ENCODE data around the gene ISLR. TPM values are rescaled to one million over a fixed set of nuclear protein-coding genes. Genes with fewer than 3 reads are reported as not detected.

Gene ISLR
- total RNA-seq, 1 donor: 106 TPM

DNA sequence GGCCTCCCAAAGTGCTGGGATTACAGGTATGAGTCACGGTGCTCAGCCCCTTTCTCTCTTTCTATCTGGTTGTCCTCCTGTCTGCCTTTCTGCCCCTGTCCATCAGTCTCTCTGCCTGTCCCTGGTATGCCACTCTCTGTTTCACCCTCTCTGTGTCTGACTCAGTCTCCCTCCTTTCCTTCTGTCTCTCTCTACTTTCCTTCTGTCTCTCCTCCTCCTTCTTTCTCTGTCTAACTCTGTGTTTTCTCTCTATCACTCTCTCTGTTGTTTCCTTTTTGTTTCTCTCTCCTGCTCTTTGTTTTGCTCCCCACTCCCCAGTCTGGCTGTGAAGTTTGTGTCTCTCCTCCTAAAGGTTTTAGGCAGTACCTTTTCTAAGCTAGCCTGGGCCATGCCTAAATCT, 38.1 kb downstream of the ISLR start:
- peak; percentile 23 for DNase-seq (ENCODE audit: insufficient read length, low spot score, missing footprints)
- peaks cover 42% of the 10 kb centered on the region for H3K4me1 ChIP-seq (ENCODE audit: insufficient read depth, low read length)
- no peaks in the 10 kb centered on the region for H4K20me1 ChIP-seq (ENCODE audit: insufficient read depth, low read length)
- no peaks in the 10 kb centered on the region for H3K27me3 ChIP-seq (ENCODE audit: insufficient read depth, low read length)
- H2AFZ ChIP-seq (ENCODE audit: low read length): no peak overlapping the region
- no peaks in the 10 kb centered on the region for H3K36me3 ChIP-seq (ENCODE audit: insufficient read depth, low read length)
- no peak overlapping the region for H3K4me3 ChIP-seq (ENCODE audit: insufficient read depth, low read length)
- no peaks in the 10 kb centered on the region for H3K79me2 ChIP-seq (ENCODE audit: insufficient read depth, low read length)
- H3K9me3 ChIP-seq (ENCODE audit: low read depth, low read length): no peaks in the 10 kb centered on the region
- H3K4me2 ChIP-seq (ENCODE audit: insufficient read depth, low read length): no peak overlapping the region
- TF ChIP-seq, protein P1, sequence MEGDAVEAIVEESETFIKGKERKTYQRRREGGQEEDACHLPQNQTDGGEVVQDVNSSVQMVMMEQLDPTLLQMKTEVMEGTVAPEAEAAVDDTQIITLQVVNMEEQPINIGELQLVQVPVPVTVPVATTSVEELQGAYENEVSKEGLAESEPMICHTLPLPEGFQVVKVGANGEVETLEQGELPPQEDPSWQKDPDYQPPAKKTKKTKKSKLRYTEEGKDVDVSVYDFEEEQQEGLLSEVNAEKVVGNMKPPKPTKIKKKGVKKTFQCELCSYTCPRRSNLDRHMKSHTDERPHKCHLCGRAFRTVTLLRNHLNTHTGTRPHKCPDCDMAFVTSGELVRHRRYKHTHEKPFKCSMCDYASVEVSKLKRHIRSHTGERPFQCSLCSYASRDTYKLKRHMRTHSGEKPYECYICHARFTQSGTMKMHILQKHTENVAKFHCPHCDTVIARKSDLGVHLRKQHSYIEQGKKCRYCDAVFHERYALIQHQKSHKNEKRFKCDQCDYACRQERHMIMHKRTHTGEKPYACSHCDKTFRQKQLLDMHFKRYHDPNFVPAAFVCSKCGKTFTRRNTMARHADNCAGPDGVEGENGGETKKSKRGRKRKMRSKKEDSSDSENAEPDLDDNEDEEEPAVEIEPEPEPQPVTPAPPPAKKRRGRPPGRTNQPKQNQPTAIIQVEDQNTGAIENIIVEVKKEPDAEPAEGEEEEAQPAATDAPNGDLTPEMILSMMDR (IDR thresholded peaks at IDR 0.05; ENCODE audit: extremely low read depth, low read depth, low read length): no peak
- no peak overlapping the region for H3K27ac ChIP-seq (ENCODE audit: low read depth, low read length)

DNA sequence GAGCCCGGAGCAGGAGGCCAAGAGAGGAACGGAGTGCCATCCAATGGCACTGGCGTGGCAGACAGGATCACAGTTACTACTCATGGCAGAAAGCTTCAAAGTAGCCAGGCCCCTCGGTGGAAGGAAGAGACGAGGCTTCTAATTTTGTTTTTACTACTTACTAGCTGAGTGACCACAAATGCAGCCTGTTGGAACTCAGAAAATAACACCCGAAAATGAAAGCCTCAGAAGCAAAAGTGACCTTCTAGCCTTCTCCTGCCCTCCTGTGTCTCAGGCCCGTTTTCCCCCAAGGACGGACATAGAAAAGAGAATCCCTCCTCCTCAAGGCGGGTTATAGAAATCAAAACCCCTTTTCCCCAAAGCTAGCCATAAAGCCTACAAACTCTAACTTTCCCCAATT, 39.0 kb downstream of the ISLR start:
- H3K9me3 ChIP-seq (ENCODE audit: low read depth, low read length): no peaks in the 10 kb centered on the region
- peak overlapping the region; percentile 36 for H2AFZ ChIP-seq (ENCODE audit: low read length)
- H3K4me2 ChIP-seq (ENCODE audit: insufficient read depth, low read length): no peak overlapping the region
- peak; percentile 32 for DNase-seq (ENCODE audit: insufficient read length, low spot score, missing footprints)
- no peaks in the 10 kb centered on the region for H3K27me3 ChIP-seq (ENCODE audit: insufficient read depth, low read length)
- no peak overlapping the region for H3K27ac ChIP-seq (ENCODE audit: low read depth, low read length)
- H3K79me2 ChIP-seq (ENCODE audit: insufficient read depth, low read length): no peaks in the 10 kb centered on the region
- TF ChIP-seq, protein P1 (IDR thresholded peaks at IDR 0.05; ENCODE audit: extremely low read depth, low read depth, low read length): no peak
- H3K4me1 ChIP-seq (ENCODE audit: insufficient read depth, low read length): peaks cover 42% of the 10 kb centered on the region
- no peaks in the 10 kb centered on the region for H3K36me3 ChIP-seq (ENCODE audit: insufficient read depth, low read length)
- H4K20me1 ChIP-seq (ENCODE audit: insufficient read depth, low read length): no peaks in the 10 kb centered on the region
- no peak overlapping the region for H3K4me3 ChIP-seq (ENCODE audit: insufficient read depth, low read length)

DNA sequence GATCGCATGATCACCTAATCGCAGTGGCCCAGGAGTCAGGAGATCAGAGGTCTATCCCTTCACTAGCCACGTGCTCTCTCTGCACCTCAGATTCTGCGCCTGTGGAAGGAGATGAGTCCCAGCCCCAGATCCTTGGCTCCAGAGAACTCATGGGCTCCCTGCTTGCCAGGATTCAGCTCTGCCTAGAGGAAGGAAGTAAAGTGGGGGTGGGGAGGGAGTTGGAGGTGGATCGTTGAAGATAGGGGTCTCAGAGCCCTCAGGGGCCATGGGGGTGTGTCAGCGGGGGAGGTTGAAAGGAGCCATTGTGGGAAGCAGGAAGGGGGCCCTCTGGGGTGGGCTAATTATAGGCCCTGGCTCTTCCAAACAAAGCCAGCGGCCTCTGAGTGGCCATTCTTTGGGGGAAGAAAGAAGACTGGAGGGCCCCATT, 40.4 kb downstream of the ISLR start:
- Histone ChIP-seq H3K36me3 (ENCODE audit: insufficient read depth, low read length) (no peaks in the 10 kb centered on the region), H3K4me2 (ENCODE audit: insufficient read depth, low read length) (no peak overlapping the region), H3K4me1 (ENCODE audit: insufficient read depth, low read length) (peaks cover 41% of the 10 kb centered on the region), H3K4me3 (ENCODE audit: insufficient read depth, low read length) (no peak overlapping the region), H2AFZ (ENCODE audit: low read length) (no peak overlapping the region), H3K9me3 (ENCODE audit: low read depth, low read length) (no peaks in the 10 kb centered on the region), H3K27me3 (ENCODE audit: insufficient read depth, low read length) (no peaks in the 10 kb centered on the region), H3K79me2 (ENCODE audit: insufficient read depth, low read length) (no peaks in the 10 kb centered on the region), H4K20me1 (ENCODE audit: insufficient read depth, low read length) (no peaks in the 10 kb centered on the region), H3K27ac (ENCODE audit: low read depth, low read length) (no peak overlapping the region)
- DNase-seq (ENCODE audit: insufficient read length, low spot score, missing footprints): no peak
- TF ChIP-seq, protein P1 (IDR thresholded peaks at IDR 0.05; ENCODE audit: extremely low read depth, low read depth, low read length): no peak

DNA sequence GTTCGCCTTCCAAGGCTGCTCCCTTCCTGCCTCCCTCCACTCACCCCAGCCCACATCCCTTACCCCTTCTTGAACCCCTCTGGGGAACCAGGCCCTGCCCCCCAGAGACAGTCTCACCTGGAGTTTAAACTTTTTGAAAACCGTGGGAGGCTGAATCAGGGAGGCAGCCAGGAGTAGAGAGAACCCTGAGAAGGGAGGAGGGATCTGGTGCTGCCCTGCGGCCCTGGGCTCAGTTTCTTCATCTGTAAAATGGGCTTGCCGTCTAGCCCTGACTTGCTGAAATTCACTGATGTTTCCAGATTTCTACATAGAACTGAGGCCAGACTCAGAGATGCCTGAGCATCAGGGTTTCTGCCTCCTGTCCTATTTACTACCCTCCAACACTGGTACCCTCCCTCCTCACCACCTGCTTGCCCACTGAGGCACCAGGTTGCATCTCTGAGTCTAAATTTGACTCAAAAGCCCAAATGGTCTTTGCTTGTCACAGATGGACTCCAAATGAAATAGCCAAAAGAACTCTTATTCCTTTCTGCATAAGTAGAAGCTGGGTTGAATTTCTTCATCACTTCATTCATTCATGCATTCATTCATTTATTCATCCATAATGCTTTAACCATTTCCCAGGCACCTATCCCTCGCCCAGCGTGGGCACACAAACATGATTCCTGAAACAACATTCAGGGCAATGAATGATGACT, 41.0 kb downstream of the ISLR start:
- no peaks in the 10 kb centered on the region for H3K79me2 ChIP-seq (ENCODE audit: insufficient read depth, low read length)
- no peaks in the 10 kb centered on the region for H4K20me1 ChIP-seq (ENCODE audit: insufficient read depth, low read length)
- H3K36me3 ChIP-seq (ENCODE audit: insufficient read depth, low read length): no peaks in the 10 kb centered on the region
- peaks cover 35% of the 10 kb centered on the region for H3K4me1 ChIP-seq (ENCODE audit: insufficient read depth, low read length)
- no peak overlapping the region for H2AFZ ChIP-seq (ENCODE audit: low read length)
- no peak overlapping the region for H3K4me3 ChIP-seq (ENCODE audit: insufficient read depth, low read length)
- H3K9me3 ChIP-seq (ENCODE audit: low read depth, low read length): no peaks in the 10 kb centered on the region
- H3K27ac ChIP-seq (ENCODE audit: low read depth, low read length): peak overlapping the region; percentile 79
- TF ChIP-seq, protein P1 (IDR thresholded peaks at IDR 0.05; ENCODE audit: extremely low read depth, low read depth, low read length): no peak
- no peak for DNase-seq (ENCODE audit: insufficient read length, low spot score, missing footprints)
- H3K27me3 ChIP-seq (ENCODE audit: insufficient read depth, low read length): no peaks in the 10 kb centered on the region
- peak overlapping the region; percentile 73 for H3K4me2 ChIP-seq (ENCODE audit: insufficient read depth, low read length)
